Posterior cingulate gyrus (tissue), 11 donors: Measurements from ENCODE around the gene FOSL2.
A peak's percentile ranks its signal among the peaks of the same experiment; 100 is the strongest.

ENCODE experiments used
- DNase-seq, 10 donors: peaks; one replicate each; pipeline versions ENCODE4 v3.0.0 to v3.0.0-alpha.2; 2020 to 2021; ENCODE audit warnings: mixed read lengths in 3 of 10
- intact Hi-C: fragments of 100-400 bp; cut with DNase I; formaldehyde crosslinking; loops from one replicate; pipeline ENCODE4 v1.15.1; 2023

FOSL2 gene

DNA sequence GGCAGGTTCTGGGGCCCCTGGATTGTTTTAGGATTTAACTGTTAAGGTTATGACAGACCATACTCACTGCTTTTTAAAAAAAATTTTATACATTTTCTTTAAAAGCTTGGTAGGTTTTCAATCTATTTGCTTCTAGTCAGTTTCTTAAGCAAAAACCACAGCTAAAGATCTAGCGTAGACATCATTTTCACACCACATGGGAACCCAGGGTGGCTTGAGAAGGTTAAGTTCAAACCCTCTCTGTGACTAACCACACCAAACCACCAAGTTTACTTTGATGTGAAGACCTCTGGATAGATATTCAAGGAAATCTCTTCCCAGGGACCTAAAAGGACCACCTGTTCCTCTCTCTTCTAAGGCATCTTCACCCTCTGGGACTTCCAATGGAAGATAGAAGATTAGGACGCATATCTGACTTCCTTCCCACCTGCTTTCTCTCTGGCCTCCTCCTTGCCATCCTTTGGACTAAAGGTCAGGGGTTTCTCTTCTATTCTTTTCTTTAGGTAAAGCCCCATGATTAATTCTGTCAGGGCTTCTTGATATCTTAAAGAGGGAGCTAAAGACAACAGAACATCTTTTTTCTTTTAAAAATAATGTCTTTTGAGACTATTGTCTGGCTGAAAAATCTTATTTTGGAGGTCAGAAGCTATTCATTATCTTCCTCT is 32.3 kb downstream of the FOSL2 start:
- intact Hi-C loops, result no loop called here
- no peak for DNase-seq

DNA sequence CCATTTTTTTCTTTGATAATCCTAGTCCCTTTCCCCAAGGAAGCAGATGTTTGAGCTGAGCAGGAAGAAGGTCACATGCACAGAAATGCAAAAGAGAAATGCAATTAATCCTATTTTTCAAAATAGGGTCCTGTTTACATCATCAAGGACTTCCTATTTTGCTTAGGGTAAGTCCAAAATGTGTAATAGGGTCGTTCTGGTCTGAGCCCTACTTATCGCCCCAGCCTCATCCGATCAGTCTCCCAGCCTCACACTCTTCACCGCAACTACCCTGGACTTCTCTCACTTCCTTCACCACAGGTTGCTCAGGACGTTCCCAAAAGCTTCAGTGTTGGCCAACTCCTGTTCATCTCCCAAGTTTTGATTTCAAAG is 32.8 kb downstream of the FOSL2 start:
- intact Hi-C loops, result no loop called here

DNA sequence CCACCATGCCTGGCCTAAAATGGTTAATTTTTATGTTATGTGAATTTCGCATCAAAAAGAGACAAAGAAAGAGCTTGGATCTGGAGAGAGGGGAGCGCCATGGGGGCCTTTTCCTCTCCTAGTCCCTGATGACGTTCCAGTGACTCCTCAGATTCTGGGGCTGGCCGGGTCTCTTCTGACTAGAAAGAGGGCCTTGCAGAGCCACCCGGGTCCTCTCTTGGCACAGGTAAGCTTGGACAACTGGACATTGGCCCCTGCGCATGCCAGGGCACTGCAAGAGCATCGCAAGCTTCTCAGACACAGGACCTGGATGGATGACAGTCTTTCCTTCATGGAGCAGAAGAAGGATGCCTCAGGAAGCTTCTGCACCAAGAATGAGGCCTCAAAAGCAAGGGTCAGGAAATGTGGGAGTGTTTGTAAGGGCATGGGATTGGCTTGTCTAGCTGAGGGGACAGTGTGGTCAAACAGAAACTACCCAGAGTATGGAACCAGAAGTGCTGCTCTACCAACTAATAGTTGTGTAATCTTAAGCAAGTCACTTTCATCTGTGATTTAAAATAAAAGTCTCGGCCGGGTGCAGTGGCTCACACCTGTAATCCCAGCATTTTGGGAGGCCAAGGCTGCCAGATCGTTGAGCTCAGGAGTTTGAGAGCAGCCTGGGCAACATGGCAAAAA is 35.2 kb downstream of the FOSL2 start:
- DNase-seq, result peak in 1 of 10 donors; percentile 45

More for the DNA sequence above, 32.8 kb downstream of the FOSL2 start:
- DNase-seq, result peak in 1 of 10 donors; percentile 7

DNA sequence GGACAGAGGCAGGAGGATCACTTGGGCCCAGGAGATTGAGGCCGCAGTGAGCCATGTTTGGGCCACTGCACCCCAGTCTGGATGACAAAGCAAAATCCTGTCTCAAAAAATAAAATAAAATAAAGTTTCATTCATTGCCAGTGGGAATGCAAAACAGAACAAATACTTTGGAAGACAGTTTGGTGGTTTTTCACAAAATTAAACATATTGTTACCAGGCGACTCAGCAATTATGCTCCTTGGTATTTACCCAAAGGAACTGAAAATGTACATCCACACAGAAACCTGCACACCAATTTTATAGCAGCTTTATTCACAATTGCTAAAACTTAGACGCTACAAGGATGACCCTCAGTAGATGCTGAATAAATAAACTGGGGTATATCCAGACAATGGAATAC is 35.8 kb downstream of the FOSL2 start:
- DNase-seq, result no peak

More for the DNA sequence above, 35.2 kb downstream of the FOSL2 start:
- intact Hi-C loops, result no loop called here

DNA sequence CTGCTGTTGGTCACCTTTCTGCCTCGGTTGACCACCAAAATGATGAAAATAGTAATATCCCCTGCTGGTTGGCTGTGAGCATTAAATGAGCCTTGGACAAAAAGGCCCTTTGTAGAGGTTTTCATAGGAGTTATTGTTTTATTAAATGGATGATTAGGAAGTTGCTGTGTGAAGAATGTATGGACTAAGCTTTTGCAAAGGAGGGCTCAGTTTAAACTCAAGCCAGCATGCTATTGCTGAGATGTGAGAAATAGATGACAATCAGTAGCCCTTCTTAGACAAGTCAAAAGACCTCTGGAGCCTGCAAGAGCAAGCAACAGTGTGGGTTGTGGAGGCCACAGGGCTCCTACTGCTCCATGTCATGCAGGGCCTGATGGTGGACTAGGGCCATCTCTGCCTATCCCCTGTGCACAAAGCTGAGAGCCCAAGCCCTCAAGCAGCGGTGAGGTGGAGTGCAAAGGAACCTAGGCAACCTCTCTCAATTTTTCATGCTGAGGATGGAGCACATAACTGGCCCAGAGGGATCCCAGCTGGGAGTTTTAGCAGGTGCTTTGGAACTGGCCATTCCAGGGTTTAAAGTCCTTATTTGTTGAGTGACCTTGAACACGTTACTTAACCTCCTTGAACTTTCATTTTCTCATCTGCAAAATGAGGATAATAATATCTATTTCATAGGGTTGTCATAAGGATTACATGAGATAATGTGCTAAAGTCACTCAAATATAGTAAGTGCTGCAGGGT is 37.1 kb downstream of the FOSL2 start:
- no peak for DNase-seq
- intact Hi-C loops, result no loop called here

More for the DNA sequence above, 35.8 kb downstream of the FOSL2 start:
- intact Hi-C loops, result no loop called here

DNA sequence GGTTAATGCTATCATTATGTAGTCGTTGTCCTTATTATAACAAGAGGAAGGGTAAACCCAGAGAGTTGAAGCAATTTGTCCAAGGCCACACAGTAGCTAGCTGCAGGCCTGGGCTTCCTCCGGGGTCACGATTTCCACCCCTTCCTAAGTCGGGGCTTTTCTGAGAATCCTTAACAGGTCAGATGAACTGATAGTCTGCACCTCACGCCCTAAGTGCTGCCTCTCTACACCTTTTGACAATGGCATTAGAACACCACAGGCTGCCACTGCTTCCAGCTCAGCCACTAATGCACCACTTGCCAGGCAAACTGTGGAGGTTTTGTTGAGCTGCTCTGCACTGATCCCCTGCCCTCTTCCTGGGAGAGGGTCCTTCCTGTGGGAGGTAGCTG is 37.7 kb downstream of the FOSL2 start:
- intact Hi-C loops, result no loop called here
- DNase-seq, result no peak

DNA sequence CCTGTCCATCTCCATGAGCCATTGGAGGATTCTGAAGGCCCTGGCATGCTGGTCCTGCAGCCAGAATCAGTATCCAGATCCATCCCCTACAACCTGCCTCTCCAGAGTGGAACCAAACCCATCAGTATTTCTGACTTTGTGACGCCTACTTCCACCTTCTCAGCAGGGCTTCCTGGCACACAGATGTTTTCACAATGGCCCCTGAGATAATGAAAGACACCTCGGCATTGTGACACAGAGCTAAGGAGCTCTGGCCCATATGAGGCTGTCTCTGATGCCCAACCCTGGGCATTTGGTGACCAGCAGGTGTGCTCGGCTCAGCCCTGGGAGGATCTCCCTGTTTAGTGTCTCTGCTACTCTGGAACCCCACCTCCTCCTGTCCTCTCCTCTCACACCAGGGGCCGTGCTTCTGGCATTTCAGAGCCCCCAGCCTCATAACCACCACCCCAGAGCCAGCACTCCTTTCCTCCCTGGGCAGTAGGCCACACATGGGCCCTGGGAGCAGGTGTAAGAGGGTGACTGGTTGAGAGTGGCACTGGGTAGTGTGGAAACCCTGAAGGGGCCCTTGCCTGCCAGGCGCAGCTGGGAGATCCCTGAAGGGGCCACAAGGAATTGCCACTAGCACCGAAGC is 38.2 kb downstream of the FOSL2 start:
- intact Hi-C loops, result no loop called here
- peak in 2 of 10 donors; percentile 37 to 53 for DNase-seq

DNA sequence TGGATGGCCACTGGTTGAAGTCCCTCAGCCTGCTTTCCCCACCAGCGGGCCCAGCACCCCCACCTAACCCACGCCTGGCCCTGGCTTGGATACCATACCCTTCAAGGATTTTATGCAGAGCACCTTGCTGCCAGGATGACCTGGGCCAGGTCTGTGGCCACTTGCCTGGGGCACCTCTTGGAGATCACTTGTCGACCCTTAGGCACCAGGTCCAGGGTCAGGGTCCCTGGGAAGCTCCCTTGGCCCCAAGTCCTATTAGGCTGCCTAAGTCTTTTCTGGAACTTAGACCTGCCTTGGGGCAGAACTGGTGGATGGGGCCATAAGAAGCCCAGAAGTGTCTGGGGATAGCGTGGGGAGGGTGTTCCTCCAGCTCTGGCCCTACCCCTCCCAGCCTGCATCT is 39.1 kb downstream of the FOSL2 start:
- peak in 1 of 10 donors; percentile 61 for DNase-seq
- intact Hi-C loops, result no loop called here

DNA sequence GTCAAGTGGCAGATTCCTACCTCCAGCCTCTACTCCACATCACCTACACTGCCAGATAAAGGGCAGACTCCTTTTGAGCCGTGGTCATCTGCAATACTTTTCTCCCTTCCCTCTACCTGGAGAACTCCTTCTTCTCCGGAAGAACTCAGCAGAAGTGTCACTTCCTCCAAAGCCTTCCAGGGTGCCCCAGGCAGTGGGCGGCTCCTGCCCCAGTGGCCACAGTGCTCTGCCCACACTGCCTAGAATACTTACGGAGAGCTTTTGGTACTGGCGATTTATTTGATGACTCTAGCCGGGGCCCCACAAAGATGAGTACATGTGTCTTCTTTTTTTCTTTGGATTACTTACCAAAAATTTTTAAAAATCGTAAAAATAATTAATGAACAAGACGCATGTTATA is 39.7 kb downstream of the FOSL2 start:
- intact Hi-C loops, result no loop called here

DNA sequence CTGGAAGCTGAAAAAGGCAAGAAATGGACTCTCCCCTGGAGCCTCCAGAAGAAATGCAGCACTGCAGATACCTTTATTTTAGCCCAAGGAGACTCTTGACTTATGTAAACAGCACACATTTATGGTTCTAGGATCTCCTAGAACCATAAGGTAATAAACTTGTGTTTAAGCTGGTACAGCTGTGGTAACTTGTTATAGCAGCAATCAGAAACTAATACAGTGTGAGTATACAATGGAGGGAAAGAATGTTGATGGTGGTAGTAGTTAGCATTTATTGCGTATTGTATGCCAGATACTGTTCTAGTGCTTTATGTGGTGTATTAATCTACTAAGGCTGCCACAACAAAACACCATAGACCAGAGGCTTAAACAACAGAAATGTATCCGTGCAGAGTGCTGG is 40.6 kb downstream of the FOSL2 start:
- intact Hi-C loops, result no loop called here
- no peak for DNase-seq

More for the DNA sequence above, 39.7 kb downstream of the FOSL2 start:
- peak in 1 of 10 donors; percentile 43 for DNase-seq

DNA sequence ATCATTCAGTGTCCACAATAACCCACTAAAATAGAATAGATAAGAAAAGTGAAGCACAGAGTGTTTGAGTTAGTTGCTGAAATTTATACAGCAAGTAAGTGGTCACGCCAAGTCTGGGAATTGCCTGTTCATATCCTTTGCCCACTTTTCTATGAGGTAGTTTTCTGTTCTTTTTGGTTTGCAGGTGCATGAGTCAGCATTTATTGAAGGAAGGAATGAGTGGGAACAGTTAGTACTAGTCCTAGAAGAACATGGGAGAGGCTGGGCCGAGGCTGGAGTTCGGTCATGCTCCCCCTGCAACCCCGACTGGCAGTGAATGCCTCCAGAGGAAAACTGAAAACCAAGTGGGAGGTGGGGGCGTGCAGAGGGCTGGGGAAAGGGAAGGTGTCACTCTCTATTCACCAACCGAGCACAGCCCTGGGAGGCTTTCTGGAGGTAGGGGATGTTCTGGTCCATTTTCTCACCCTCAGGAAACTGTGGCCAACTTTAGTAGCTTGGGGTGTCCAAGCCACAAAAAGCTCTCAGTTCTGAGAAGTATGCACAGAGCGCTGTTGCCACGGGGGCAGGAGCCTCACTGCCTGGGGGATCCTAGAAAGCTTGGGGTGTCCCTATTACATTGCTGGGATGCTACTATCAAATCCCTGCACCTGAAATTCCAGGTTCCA is 41.4 kb downstream of the FOSL2 start:
- intact Hi-C loops, result no loop called here
- peak in 1 of 10 donors; percentile 34 for DNase-seq

DNA sequence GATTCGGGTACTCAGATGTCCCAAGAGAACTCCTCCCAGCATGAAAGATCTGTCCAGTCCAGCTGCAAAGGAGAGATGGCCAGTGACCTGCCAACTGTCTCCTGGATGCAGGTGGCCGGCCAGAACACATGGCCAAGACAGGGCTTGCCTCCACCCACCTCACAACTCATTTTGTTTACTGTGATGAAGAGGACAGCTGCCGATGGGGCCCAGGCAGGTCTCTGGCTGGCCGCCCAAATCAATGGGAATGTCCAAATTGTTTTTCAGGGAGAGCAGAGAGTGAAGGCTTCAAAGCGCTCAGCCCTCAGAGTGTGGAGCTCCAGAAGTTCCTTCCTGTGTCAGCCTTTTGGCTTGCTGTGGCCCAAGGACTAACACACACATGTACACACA is 41.9 kb downstream of the FOSL2 start:
- DNase-seq, result peak in 1 of 10 donors; percentile 72
- intact Hi-C loops, result no loop called here

DNA sequence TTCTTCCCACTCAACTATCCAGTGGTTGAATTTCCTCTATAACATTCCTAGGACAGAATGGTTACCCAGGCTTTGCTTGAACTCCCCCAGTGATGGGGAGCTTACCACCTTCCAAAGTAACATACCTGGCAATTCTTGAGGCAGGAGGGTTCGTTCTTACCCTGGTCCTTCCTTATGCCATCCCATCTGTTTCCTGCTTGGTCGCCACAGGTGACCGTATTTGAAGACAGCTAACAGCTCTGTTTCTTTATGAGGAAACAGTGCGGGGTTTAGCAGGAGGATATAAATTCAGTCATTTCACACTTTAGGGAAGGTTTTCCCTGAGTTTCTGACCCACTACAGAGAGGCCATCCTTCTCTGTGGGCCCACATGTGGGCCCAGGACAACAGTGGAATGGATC is 42.6 kb downstream of the FOSL2 start:
- no peak for DNase-seq
- intact Hi-C loops, result no loop called here

DNA sequence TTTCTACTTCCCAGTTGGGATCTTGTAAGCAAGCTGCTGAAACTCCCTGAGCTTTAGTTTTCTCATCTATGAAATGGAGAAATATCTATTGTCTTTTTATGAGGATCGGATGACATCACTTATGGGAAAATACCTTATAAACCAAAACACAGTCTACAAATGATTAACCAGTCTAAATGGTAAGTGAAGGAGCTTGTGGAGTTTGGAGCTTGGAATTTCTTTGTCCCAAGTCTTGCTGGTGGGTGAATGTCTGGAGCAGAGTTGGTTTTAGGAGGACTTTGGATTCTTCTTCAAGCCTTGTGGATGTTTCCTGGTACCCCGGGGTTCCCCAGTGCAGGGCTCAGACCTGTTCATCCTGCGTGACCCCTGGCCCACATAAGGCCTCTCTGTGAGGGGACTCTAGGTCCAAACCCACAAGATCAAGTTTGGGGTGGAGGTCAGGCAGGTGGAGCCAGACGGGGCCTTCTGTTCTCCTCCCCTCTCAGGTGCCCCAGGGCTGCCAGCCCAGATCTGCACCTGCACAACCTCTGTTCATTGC is 43.2 kb downstream of the FOSL2 start:
- DNase-seq, result no peak
- intact Hi-C loops, result no loop called here

DNA sequence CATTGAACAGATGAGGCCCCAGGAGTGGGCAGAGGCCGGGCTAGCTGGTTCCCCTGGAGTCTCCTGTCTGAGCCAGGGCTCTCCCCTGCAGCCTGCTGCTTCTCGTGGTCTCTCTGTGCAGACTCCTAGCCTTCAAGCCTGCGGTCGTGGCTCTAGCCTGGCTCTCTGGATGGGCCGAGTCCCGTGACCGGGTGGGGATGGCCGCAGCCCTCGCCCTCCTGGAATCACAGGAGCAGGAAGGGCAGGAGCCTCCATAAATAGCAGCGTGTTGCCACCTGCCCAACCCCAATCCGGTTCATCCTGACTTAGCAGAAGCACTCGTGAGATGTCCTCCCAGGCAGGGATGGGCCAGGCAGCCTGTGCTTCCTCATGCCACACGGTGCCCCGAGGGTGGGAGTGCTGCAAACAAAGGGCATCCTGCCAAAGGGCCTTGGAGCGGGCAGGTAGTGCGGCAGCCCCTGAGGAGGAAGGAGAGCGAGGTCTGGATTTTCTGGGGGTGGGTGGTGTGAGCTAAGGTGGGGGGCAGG is 43.9 kb downstream of the FOSL2 start:
- DNase-seq, result peak in 1 of 10 donors; percentile 52
- intact Hi-C loops, result no loop called here

DNA sequence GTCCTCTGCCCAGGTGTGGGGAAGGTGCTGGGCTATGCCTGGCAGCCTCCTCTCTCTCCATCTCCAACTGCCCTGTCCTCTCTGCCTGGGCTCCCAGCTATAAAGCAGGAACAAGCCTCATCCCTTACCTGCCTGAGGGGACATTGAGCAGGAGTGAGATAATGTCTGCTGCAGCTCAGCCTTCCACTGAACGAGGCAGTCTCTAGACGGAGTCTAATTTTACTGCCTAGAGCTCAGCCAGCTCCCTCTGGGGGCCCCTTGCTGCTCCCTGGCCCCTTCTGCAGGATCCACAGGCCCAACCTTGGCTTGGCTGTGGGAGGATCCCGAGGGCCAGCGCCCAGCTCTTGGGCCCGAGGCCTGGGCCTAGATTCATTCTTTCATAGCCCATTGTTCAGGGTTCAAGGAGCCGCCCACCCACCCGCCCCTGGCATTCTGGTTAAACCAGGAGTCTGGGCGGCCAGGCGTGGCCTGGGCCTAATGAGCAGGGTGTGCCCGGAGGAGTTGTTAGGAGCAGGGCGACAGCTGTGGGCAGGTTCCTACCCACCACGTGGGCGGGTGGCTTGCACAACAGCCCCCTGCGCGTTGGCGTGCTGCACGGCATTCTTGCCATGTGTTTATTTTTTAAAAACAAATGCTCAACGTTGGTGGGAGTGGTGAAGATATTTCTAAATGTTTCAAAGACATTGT is 44.6 kb downstream of the FOSL2 start:
- intact Hi-C loops, result no loop called here
- DNase-seq, result no peak

DNA sequence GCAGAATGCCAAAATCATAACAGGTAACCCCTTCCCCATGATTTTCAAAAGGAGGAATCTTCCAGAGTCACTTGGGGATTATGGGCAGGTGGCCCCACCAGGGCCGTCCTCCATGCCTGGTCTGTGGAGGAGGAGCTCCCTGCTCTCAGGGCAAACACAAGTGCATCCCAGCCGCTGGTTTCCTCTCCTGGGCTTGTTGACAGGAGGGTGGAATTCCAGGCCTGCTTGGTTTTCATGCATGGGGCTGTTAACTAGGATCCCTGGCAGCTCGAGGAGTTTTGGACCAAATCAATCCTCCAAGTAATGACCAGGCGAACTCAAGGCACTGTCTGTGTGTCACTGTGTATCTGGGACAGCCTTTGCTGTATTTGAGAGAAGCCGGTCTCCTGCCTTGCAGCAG is 45.3 kb downstream of the FOSL2 start:
- DNase-seq, result no peak
- intact Hi-C loops, result no loop called here

DNA sequence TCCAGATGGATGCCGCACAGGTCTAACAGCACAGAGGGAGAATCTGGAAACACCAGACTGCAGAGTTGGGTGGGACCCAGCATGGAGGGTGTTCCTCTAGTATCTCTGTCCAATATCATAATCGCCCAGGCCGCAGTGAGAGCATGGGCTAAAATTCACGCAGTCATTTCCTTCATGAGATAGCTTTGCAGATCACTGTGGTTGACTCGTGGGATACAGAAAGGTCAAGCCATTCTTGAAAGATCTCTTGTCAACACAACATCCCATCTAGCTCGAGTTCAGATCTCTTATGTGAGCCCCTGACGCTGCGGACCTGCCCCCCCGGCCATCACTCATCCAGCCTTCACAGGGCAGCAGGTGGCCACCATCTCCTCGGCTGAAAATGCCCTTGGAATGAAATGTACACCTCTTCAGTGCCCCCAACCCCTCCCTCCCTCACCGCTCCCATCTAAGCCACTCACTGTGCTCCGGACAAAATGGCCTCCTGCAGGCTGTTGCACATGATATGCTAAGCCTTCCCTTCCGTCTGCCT is 45.9 kb downstream of the FOSL2 start:
- no peak for DNase-seq
- intact Hi-C loops, result no loop called here

DNA sequence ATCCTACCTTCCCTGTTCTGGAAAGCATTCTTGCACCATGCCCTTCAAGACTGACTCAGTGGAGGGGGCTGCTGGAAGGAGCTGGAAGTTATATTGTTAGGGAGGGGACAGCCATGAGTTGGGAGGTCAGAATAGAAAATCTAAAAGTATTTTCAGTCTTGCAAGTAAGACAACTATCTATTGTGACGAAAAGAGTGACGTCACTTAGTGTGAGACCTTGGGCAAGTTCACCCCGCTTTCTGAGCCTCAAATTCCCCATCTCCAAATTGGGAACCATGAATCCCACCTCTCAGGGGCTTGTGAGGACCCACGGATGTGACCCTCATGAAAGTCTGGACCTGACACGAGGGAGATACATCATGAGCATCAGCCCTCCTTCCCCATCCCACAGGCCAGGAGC is 46.5 kb downstream of the FOSL2 start:
- intact Hi-C loops, result no loop called here

More for the DNA sequence above, 46.5 kb downstream of the FOSL2 start:
- no peak for DNase-seq
